Measurements from ENCODE around the gene TOLLIP.
"Not testable (repeated sequence)": the region's sequence is repeated elsewhere in the genome, so short reads cannot be mapped to it uniquely, and the experiment has no call there.

TOLLIP gene

GRCh38 chr11:1261241-1262071 is 48.0 kb downstream of the TOLLIP start:
- no peak for DNase-seq

DNA sequence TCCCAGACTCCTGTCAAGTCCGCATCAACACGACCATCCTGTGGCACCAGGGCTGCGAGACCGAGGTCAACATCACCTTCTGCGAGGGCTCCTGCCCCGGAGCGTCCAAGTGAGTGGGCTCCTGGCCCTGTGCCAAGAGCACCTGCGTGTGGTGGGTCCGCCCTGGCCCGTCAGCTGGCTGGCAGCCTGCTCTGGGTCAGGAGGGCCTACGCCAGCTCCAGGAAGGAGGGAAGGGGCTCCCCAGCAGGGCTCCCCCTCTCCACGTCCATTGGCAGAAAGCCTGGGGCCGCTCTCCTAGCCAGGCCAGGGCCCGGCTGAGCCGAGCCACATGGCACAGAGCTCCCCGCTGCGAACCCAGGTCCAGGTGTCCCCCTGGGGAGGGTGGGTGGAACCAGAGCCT is 48.8 kb downstream of the TOLLIP start:
- no peak for DNase-seq

- DNase-seq, result no peak
Measured at GRCh38 chr11:1260023-1260501, 49.4 kb downstream of the TOLLIP start.

DNA sequence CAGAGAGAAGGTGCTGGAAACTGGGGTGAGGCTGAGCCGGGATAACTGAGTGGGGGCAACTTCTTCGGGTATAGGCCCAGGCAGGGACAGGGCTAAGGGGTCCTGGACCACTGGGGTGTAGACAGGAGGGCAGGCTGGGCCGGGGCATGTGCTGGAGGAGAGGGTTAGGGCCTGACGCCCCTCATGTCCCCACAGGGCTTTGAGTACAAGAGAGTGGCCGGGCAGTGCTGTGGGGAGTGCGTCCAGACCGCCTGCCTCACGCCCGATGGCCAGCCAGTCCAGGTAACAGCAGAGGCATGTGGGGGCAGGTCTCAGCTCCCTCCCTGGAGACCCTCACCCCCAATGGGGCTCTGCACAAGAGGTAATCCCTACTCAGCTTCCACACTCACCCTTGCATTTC is 49.9 kb downstream of the TOLLIP start:
- no peak for DNase-seq

DNA sequence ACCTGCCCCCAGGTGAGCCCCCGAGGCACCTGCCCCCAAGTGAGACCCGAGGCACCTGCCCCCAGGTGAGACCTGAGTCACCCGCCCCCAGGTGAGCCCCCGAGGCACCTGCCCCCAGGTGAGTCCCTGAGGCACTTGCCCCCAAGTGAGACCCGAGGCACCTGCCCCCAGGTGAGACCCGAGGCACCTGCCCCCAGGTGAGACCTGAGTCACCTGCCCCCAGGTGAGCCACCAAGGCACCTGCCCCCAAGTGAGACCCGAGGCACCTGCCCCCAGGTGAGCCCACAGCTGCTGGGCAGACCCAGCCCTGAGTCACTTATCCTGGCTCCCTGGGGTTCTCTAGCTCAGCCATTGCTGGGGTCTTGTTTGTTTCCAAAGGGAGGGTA is 50.4 kb downstream of the TOLLIP start:
- no peak for DNase-seq

DNA sequence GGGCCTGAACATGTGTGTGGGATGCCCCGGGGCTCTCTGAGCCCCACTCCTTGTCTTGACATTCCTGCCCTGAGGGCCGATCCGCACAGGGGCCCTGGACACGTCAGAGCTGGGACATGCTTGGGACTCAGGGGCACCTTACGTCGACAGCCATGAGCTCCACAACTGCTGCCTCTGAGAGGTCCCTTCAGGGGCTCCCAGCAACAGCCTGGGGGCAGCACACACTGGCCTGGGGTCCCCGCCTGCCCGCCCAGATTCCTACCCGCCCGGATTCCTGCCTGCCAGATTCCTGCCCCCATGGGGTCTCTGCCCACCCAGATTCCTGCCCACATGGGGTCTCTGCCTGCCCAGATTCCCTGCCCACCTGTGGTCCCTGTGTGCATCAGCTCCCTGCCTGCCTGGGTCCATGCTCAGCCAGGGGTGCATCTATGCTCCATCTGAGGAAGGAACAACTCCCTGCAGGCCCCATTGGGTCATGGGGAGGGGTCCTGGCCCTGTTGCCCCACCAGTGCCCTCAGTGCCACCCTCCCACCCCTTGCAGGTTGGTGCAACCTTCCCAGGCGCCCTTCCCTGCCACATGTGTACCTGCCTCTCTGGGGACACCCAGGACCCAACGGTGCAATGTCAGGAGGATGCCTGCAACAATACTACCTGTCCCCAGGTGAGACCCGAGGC is 50.9 kb downstream of the TOLLIP start:
- no peak for DNase-seq

GRCh38 chr11:1257916-1258315 is 51.5 kb downstream of the TOLLIP start:
- no peak for DNase-seq

DNA sequence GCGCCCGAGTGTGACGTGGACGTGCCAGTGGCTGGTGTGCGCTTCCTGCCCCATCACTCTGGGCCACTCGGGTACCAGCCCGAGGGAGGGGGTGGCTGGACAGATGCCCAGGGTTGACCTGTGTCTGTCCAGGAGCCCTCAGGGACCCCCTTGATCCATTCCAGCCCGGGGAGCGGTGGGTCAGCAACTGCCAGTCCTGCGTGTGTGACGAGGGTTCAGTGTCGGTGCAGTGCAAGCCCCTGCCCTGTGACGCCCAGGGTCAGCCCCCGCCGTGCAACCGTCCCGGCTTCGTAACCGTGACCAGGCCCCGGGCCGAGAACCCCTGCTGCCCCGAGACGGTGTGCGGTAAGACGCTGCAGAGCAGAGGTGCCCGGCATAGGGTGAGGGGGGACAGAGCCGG is 52.1 kb downstream of the TOLLIP start:
- no peak for DNase-seq

DNA sequence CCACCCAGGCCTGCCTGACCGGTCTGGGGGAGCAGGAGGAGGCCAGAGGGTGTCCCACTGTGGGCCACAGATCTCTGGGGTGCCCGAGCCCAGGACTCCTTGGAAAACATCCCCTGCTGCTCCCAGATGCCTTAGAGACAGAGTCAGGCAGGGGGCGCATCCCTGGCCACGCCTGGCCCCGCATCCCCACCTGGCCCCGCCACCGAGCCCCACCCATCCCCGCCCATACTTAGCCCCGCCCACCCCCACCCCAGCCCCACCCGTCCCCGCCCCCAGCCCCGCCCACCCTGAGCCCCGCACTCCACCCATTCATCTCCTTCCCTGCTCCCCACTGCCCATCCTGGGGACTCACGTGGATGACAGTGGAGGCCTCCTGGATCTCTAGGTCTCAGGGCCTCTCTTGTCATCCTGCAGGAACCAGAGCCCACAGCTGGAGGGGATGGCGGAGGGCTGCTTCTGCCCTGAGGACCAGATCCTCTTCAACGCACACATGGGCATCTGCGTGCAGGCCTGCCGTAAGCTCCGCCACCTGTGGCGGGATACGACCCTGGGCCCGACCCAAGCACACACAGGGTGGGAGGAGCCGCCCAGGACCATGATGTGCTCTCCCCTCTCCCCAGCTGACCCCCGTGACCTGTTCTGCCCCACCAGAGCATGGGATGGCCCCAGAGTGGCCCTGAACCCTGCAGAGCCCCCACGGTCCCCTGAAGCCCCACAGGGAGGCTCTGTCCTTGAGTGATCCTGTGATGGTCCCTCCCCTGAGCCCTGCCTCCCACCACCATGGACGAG is 53.0 kb downstream of the TOLLIP start:
- DNase-seq, result no peak

GRCh38 chr11:1255151-1255550 is 54.3 kb downstream of the TOLLIP start:
- no peak for DNase-seq

GRCh38 chr11:1254733-1255132 is 54.7 kb downstream of the TOLLIP start:
- no peak for DNase-seq

DNA sequence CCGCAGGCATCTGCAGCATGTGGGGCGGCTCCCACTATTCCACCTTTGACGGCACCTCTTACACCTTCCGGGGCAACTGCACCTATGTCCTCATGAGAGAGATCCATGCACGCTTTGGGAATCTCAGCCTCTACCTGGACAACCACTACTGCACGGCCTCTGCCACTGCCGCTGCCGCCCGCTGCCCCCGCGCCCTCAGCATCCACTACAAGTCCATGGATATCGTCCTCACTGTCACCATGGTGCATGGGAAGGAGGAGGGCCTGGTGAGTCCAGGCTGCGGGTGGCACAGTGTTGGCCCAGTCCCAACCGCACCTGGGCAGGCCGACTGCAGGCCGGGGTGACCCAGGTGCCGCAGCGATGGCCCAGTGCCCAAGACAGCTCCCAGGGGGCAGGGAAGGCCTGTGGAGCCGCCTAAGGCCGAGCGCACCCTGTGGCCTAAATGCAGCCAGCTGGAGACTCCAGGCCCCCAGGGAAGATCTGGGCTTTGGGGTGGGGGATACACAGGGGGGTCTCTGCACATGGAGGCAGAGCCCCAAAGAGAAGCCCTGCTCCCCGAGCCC is 55.3 kb downstream of the TOLLIP start:
- no peak for DNase-seq

GRCh38 chr11:1253103-1253485 is 56.3 kb downstream of the TOLLIP start:
- DNase-seq, result no peak

GRCh38 chr11:1252371-1253102 is 56.9 kb downstream of the TOLLIP start:
- no peak for DNase-seq

GRCh38 chr11:1251236-1251770 is 58.1 kb downstream of the TOLLIP start:
- no peak for DNase-seq

DNA sequence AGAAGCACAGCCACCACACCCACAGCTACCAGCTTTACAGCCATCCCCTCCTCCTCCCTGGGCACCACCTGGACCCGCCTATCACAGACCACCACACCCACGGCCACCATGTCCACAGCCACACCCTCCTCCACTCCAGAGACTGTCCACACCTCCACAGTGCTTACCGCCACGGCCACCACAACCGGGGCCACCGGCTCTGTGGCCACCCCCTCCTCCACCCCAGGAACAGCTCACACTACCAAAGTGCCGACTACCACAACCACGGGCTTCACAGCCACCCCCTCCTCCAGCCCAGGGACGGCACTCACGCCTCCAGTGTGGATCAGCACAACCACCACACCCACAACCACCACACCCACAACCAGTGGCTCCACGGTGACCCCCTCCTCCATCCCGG is 59.0 kb downstream of the TOLLIP start:
- not testable (repeated sequence) for DNase-seq

DNA sequence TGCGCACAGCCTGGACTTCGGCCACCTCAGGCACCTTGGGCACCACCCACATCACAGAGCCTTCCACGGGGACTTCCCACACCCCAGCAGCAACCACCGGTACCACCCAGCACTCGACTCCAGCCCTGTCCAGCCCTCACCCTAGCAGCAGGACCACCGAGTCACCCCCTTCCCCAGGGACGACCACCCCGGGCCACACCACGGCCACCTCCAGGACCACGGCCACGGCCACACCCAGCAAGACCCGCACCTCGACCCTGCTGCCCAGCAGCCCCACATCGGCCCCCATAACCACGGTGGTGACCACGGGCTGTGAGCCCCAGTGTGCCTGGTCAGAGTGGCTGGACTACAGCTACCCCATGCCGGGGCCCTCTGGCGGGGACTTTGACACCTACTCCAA is 60.5 kb downstream of the TOLLIP start:
- DNase-seq, result not testable (repeated sequence)

DNA sequence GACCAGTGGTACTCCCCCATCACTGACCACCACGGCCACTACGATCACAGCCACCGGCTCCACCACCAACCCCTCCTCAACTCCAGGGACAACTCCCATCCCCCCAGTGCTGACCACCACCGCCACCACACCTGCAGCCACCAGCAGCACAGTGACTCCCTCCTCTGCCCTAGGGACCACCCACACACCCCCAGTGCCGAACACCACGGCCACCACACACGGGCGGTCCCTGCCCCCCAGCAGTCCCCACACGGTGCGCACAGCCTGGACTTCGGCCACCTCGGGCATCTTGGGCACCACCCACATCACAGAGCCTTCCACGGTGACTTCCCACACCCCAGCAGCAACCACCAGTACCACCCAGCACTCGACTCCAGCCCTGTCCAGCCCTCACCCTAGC is 62.4 kb downstream of the TOLLIP start:
- DNase-seq, result not testable (repeated sequence)

GRCh38 chr11:1246301-1246700 is 63.1 kb downstream of the TOLLIP start:
- DNase-seq, result not testable (repeated sequence)

- not testable (repeated sequence) for DNase-seq
Measured at GRCh38 chr11:1245717-1246116, 63.7 kb downstream of the TOLLIP start.

DNA sequence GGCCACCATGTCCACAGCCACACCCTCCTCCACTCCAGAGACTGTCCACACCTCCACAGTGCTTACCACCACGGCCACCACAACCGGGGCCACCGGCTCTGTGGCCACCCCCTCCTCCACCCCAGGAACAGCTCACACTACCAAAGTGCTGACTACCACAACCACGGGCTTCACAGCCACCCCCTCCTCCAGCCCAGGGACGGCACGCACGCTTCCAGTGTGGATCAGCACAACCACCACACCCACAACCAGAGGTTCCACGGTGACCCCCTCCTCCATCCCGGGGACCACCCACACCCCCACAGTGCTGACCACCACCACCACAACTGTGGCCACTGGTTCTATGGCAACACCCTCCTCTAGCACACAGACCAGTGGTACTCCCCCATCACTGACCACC is 64.9 kb downstream of the TOLLIP start:
- DNase-seq, result not testable (repeated sequence)

DNA sequence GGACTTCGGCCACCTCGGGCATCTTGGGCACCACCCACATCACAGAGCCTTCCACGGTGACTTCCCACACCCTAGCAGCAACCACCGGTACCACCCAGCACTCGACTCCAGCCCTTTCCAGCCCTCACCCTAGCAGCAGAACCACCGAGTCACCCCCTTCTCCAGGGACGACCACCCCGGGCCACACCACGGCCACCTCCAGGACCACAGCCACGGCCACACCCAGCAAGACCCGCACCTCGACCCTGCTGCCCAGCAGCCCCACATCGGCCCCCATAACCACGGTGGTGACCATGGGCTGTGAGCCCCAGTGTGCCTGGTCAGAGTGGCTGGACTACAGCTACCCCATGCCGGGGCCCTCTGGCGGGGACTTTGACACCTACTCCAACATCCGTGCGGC is 65.9 kb downstream of the TOLLIP start:
- DNase-seq, result not testable (repeated sequence)
